IMR-90 (cell line): Measurements from ENCODE around the gene KRT6A. TPM values are rescaled to one million over a fixed set of nuclear protein-coding genes. Genes with fewer than 3 reads are reported as not detected.
A peak's percentile ranks its signal among the peaks of the same experiment; 100 is the strongest.

Experiments used
- ATAC-seq: fragments of 200-7000 bp; cut with Tn5 transposase; 2 replicates; pipeline ENCODE4 v1.9.1; 2020; ENCODE audit warnings: low read depth, mild to moderate bottlenecking, moderate library complexity
- BruUV-seq: library from RNA; stranded (reverse); fragments of 400-500 nt; replicated peaks from 2 replicates; lab custom pipeline; 2021; lab: Mats Ljungman, UMichigan
- CTCF ChIA-PET: fragments of 300-600 bp; formaldehyde crosslinking; extraction: SDS; loops from one replicate; lab custom pipeline; 2021; ENCODE audit warnings: antibody characterized with exemption; lab: Yijun Ruan, JAX
- POLR2A ChIA-PET: fragments of 300-600 bp; sonication (Branson Sonifier 250); formaldehyde crosslinking; loops from one replicate; lab custom pipeline; 2022; ENCODE audit warnings: antibody characterized with exemption; ENCODE audit not compliant: unreplicated experiment; lab: Charles Lee
- DNase-seq: peaks from one replicate; pipeline ENCODE4 v3.0.0; 2013
- H2AFZ ChIP-seq: replicated peaks from 2 replicates; pipeline ENCODE3; 2013; ENCODE audit warnings: low read length, mild to moderate bottlenecking; ENCODE audit not compliant: poor library complexity
- H2AK5ac ChIP-seq: 2 replicates; pipeline ENCODE4 v1.6.1; 2013; ENCODE audit warnings: low read depth, low read length, inconsistent platforms
- H2AK9ac ChIP-seq: replicated peaks from 2 replicates; pipeline ENCODE3; 2013; ENCODE audit warnings: mild to moderate bottlenecking, low read depth, low read length, moderate library complexity; ENCODE audit not compliant: poor library complexity
- H2BK120ac ChIP-seq: 2 replicates; pipeline ENCODE4 v1.6.1; 2013; ENCODE audit warnings: low read depth, low read length, inconsistent platforms
- H2BK15ac ChIP-seq: 3 replicates; pipeline ENCODE4 v1.6.1; 2013; ENCODE audit warnings: low read depth, low read length, inconsistent platforms
- H2BK20ac ChIP-seq: 2 replicates; pipeline ENCODE4 v1.6.1; 2013; ENCODE audit warnings: low read depth, mild to moderate bottlenecking, inconsistent platforms, low read length, moderate library complexity
- H2BK5ac ChIP-seq: 2 replicates; pipeline ENCODE4 v1.6.1; 2013; ENCODE audit warnings: mild to moderate bottlenecking, low read depth, low read length, inconsistent platforms; ENCODE audit not compliant: poor library complexity, severe bottlenecking
- H3K14ac ChIP-seq: replicated peaks from 2 replicates; pipeline ENCODE4 v1.6.1; 2013; ENCODE audit warnings: low read depth, low read length, inconsistent platforms
- H3K18ac ChIP-seq: 2 replicates; pipeline ENCODE4 v1.6.1; 2013; ENCODE audit warnings: low read depth, low read length, control low read depth
- H3K23ac ChIP-seq: 2 replicates; pipeline ENCODE4 v1.6.1; 2013; ENCODE audit warnings: low read depth, low read length, inconsistent platforms
- H3K27ac ChIP-seq: 2 replicates; pipeline ENCODE4 v1.5.1; 2013; ENCODE audit warnings: mild to moderate bottlenecking, control low read depth, low read length; ENCODE audit not compliant: insufficient read depth
- H3K27me3 ChIP-seq: 2 replicates; pipeline ENCODE4 v1.6.1; 2013; ENCODE audit warnings: low read length; ENCODE audit not compliant: control insufficient read depth, insufficient read depth
- H3K36me3 ChIP-seq: 2 replicates; pipeline ENCODE4 v1.6.1; 2013; ENCODE audit warnings: low read length, mixed read lengths; ENCODE audit not compliant: control insufficient read depth, insufficient read depth
- H3K4ac ChIP-seq: 2 replicates; pipeline ENCODE4 v1.6.1; 2013; ENCODE audit warnings: low read depth, low read length, inconsistent platforms
- H3K4me1 ChIP-seq: 2 replicates; pipeline ENCODE4 v1.6.1; 2013; ENCODE audit warnings: low read length, mixed read lengths; ENCODE audit not compliant: control insufficient read depth, insufficient read depth
- H3K4me2 ChIP-seq: 2 replicates; pipeline ENCODE4 v1.6.1; 2013; ENCODE audit warnings: low read depth, mild to moderate bottlenecking, control low read depth, low read length, moderate library complexity
- H3K4me3 ChIP-seq: 2 replicates; pipeline ENCODE4 v1.5.1; 2013; ENCODE audit warnings: low read depth, mild to moderate bottlenecking, control low read depth, low read length, moderate library complexity; ENCODE audit not compliant: insufficient read depth
- H3K56ac ChIP-seq: 2 replicates; pipeline ENCODE4 v1.6.1; 2013; ENCODE audit warnings: low read length, inconsistent platforms; ENCODE audit not compliant: insufficient read depth; ENCODE audit errors: extremely low read depth
- H3K79me1 ChIP-seq, 2 experiments: 2 replicates each; pipeline ENCODE4 v1.6.1; 2013; ENCODE audit warnings: low read length in 2 of 2, inconsistent platforms in 1 of 2, low read depth in 1 of 2
- H3K9ac ChIP-seq: 2 replicates; pipeline ENCODE4 v1.6.1; 2013; ENCODE audit warnings: low read depth, low read length, control low read depth
- H3K9me1 ChIP-seq: 2 replicates; pipeline ENCODE4 v1.6.1; 2013; ENCODE audit warnings: low read length, inconsistent platforms; ENCODE audit not compliant: insufficient read depth
- H3K9me3 ChIP-seq: 2 replicates; pipeline ENCODE4 v1.6.1; 2013; ENCODE audit warnings: low read length; ENCODE audit not compliant: control insufficient read depth, insufficient read depth
- H4K20me1 ChIP-seq: 2 replicates; pipeline ENCODE4 v1.6.1; 2013; ENCODE audit warnings: low read length, inconsistent platforms; ENCODE audit not compliant: insufficient read depth
- H4K5ac ChIP-seq: 2 replicates; pipeline ENCODE4 v1.6.1; 2013; ENCODE audit warnings: mild to moderate bottlenecking, low read depth, low read length, control low read depth
- H4K8ac ChIP-seq, 2 experiments: 2 replicates each; pipeline ENCODE4 v1.6.1; 2013; ENCODE audit warnings: low read depth in 2 of 2, low read length in 2 of 2, control low read depth in 1 of 2, inconsistent platforms in 1 of 2
- H4K91ac ChIP-seq: 2 replicates; pipeline ENCODE4 v1.6.1; 2013; ENCODE audit warnings: low read depth, low read length, inconsistent platforms; ENCODE audit not compliant: insufficient read depth
- BHLHE40 ChIP-seq: fragments of 150-350 bp; IDR thresholded peaks from 2 replicates; pipeline ENCODE4 v1.6.1; 2016; ENCODE audit warnings: mild to moderate bottlenecking, low read depth, low read length
- MAFK ChIP-seq: IDR thresholded peaks from 2 replicates; pipeline ENCODE4 v1.6.1; 2012; ENCODE audit warnings: low read depth, low read length, improper control_type of control experiment
- MAZ ChIP-seq: IDR thresholded peaks from 2 replicates; pipeline ENCODE4 v1.6.1; 2012; ENCODE audit warnings: low read depth, mild to moderate bottlenecking, low read length, improper control_type of control experiment, moderate library complexity, borderline replicate concordance
- RAD21 ChIP-seq: IDR thresholded peaks from 2 replicates; pipeline ENCODE4 v1.6.1; 2012; ENCODE audit warnings: low read length, improper control_type of control experiment
- RCOR1 ChIP-seq: IDR thresholded peaks from 2 replicates; pipeline ENCODE4 v1.6.1; 2012; ENCODE audit warnings: mild to moderate bottlenecking, low read length, improper control_type of control experiment; ENCODE audit not compliant: insufficient replicate concordance
- RFX5 ChIP-seq: IDR thresholded peaks from 2 replicates; pipeline ENCODE4 v1.8.0; 2012; ENCODE audit warnings: low read depth, mild to moderate bottlenecking, low read length, moderate library complexity
- WGBS, 2 experiments: methylation state at CpG; one replicate each; pipeline versions ENCODE4 v1.1.5 to v1.1.7; 2013; ENCODE audit warnings: missing lambda C conversion rate in 2 of 2; ENCODE audit not compliant: insufficient read length in 1 of 2; ENCODE audit errors: extremely low coverage in 2 of 2; 5-methylcytosine and 5-hydroxymethylcytosine counted together
- dilution Hi-C: fragments of 300-500 bp; cut with HindIII; formaldehyde crosslinking; loops from one replicate; pipeline ENCODE4 v1.14.3; 2018; ENCODE audit warnings: low sequenced_read_pairs; ENCODE audit not compliant: unreplicated experiment
- in situ Hi-C: fragments of 300-500 bp; cut with MboI; formaldehyde crosslinking; loops from 3 replicates; pipeline ENCODE4 v1.14.3; 2019; ENCODE audit warnings: low sequenced_read_pairs, inconsistent platforms, mixed read lengths
- intact Hi-C: fragments of 100-400 bp; cut with micrococcal nuclease; formaldehyde crosslinking; loops from 2 replicates; pipeline ENCODE4 v1.10.0; 2022
- polyA plus RNA-seq, 3 experiments: library from polyadenylated mRNA; depleted of rRNA; stranded (reverse); fragments of >200 nt; gene quantifications; 2 replicates each; pipeline ENCODE4 v1.2.3, GENCODE V29; 2012; ENCODE audit warnings: low replicate concordance in 1 of 3
- total RNA-seq: library from RNA; depleted of rRNA; stranded (reverse); fragments of >200 nt; gene quantifications from 2 replicates; pipeline ENCODE4 v1.2.3, GENCODE V29; 2012
- TF ChIP-seq, protein P1 (sequence below): fragments of 150-350 bp; IDR thresholded peaks from 2 replicates; pipeline ENCODE4 v1.6.1; 2016; ENCODE audit warnings: low read depth, mild to moderate bottlenecking, low read length, moderate library complexity, borderline replicate concordance

KRT6A gene
- total and polyA plus RNA-seq, 2 of the 4 experiments (the other 2 are of a cell fraction): not detected

DNA sequence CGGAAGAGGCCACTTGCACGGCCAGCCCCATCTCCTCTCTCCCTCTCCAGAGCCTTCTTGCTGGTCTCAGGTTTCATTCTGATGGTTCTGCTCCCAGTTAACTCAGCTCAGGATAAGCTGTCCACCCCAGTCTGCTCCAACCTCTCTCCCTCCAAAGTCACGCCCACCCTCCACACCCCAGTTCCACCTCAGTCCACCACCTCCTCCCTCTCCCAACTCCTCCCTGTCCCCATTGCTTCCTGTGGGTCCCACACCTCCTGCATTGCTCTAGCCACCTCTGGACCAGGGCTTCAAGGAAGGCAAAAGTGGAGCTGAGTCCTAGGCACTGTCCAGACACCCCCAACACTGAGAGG lies 46.7 kb upstream of the KRT6A start:
- H3K56ac ChIP-seq: no peak overlapping the region

More for the DNA sequence above, 46.7 kb upstream of the KRT6A start:
- TF ChIP-seq RCOR1: no peak
- no peak for TF ChIP-seq BHLHE40
- TF ChIP-seq MAFK: no peak
- TF ChIP-seq, protein P1, sequence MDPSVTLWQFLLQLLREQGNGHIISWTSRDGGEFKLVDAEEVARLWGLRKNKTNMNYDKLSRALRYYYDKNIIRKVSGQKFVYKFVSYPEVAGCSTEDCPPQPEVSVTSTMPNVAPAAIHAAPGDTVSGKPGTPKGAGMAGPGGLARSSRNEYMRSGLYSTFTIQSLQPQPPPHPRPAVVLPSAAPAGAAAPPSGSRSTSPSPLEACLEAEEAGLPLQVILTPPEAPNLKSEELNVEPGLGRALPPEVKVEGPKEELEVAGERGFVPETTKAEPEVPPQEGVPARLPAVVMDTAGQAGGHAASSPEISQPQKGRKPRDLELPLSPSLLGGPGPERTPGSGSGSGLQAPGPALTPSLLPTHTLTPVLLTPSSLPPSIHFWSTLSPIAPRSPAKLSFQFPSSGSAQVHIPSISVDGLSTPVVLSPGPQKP: no peak
- no peak for TF ChIP-seq RAD21
- no peak for TF ChIP-seq RFX5
- TF ChIP-seq MAZ: no peak
- H3K23ac ChIP-seq: no peak overlapping the region
- intact Hi-C loops: no loop called here
- no peak overlapping the region for H3K4me2 ChIP-seq
- H3K27ac ChIP-seq: no peak overlapping the region
- POLR2A ChIA-PET: no interaction called here
- no peak overlapping the region for H2BK20ac ChIP-seq
- no peak overlapping the region for H2BK120ac ChIP-seq
- no peak overlapping the region for H2AK9ac ChIP-seq
- H2AK5ac ChIP-seq: no peak overlapping the region
- no peaks in the 10 kb centered on the region; the same call in 1 of the 2 replicates for H3K9me1 ChIP-seq
- dilution Hi-C loops: no loop called here
- H3K79me1 ChIP-seq: no peaks in the 10 kb centered on the region
- H2BK5ac ChIP-seq: no peak overlapping the region
- no peaks in the 10 kb centered on the region for H4K20me1 ChIP-seq
- no peak overlapping the region for H3K14ac ChIP-seq
- DNase-seq: no peak
- peaks cover 6% of the 10 kb centered on the region for H3K27me3 ChIP-seq
- no peaks in the 10 kb centered on the region for H3K36me3 ChIP-seq
- H4K8ac ChIP-seq: no peak overlapping the region
- 90% methylated on average over 3 of the region's 3 CpGs; no CpG with 5 or more reads in 1 of the 2 experiments for WGBS, 2 experiments
- H2AFZ ChIP-seq: peak overlapping the region; percentile 14
- no TSS peak for BruUV-seq
- H3K9me3 ChIP-seq: no peaks in the 10 kb centered on the region
- H3K18ac ChIP-seq: no peak overlapping the region
- ATAC-seq: no peak
- no peaks in the 10 kb centered on the region for H3K4me1 ChIP-seq
- no peak overlapping the region for H4K5ac ChIP-seq
- no peak overlapping the region for H2BK15ac ChIP-seq
- in situ Hi-C loops: no loop called here
- H3K4me3 ChIP-seq: no peak overlapping the region
- CTCF ChIA-PET: no interaction called here
- H3K9ac ChIP-seq: no peak overlapping the region
- no peak overlapping the region for H3K4ac ChIP-seq
- H4K91ac ChIP-seq: no peak overlapping the region
